ENCODE results near the gene CEP43. TPM values are rescaled to one million over a fixed set of nuclear protein-coding genes. Genes with fewer than 3 reads are reported as not detected.

The CEP43 gene
- polyA plus RNA-seq, 1 donor from 2014 or later: 78.2 TPM

- Histone ChIP-seq H3K79me2 (replicated peaks; ENCODE audit: insufficient read depth, low read length) (peaks cover 43% of the 10 kb centered on the region), H3K27ac (ENCODE audit: low read length) (no peak overlapping the region), H3K9me2 (ENCODE audit: insufficient read depth, low read length) (no peaks in the 10 kb centered on the region), H3K9ac (ENCODE audit: low read length) (peak overlapping the region; percentile 29), H3F3A (ENCODE audit: insufficient read depth, low read length, poor library complexity, severe bottlenecking) (no peaks in the 10 kb centered on the region), H2AFZ (ENCODE audit: low read depth, low read length) (no peak overlapping the region), H3K9me3 (ENCODE audit: low read length) (peaks cover 3% of the 10 kb centered on the region), H4K20me1 (ENCODE audit: insufficient read depth) (no peaks in the 10 kb centered on the region), H3K4me2 (ENCODE audit: low read length) (peak overlapping the region; percentile 19), H3K36me3 (ENCODE audit: insufficient read depth, low read length) (no peaks in the 10 kb centered on the region), H3K4me3 (ENCODE audit: low read length) (peak overlapping the region; percentile 99), H3K27me3 (ENCODE audit: insufficient read depth, low read depth, low read length) (no peaks in the 10 kb centered on the region)
- no peak for TF ChIP-seq TAF1 (IDR thresholded peaks at IDR 0.05; ENCODE audit: low read depth)
- TF ChIP-seq, protein P1, sequence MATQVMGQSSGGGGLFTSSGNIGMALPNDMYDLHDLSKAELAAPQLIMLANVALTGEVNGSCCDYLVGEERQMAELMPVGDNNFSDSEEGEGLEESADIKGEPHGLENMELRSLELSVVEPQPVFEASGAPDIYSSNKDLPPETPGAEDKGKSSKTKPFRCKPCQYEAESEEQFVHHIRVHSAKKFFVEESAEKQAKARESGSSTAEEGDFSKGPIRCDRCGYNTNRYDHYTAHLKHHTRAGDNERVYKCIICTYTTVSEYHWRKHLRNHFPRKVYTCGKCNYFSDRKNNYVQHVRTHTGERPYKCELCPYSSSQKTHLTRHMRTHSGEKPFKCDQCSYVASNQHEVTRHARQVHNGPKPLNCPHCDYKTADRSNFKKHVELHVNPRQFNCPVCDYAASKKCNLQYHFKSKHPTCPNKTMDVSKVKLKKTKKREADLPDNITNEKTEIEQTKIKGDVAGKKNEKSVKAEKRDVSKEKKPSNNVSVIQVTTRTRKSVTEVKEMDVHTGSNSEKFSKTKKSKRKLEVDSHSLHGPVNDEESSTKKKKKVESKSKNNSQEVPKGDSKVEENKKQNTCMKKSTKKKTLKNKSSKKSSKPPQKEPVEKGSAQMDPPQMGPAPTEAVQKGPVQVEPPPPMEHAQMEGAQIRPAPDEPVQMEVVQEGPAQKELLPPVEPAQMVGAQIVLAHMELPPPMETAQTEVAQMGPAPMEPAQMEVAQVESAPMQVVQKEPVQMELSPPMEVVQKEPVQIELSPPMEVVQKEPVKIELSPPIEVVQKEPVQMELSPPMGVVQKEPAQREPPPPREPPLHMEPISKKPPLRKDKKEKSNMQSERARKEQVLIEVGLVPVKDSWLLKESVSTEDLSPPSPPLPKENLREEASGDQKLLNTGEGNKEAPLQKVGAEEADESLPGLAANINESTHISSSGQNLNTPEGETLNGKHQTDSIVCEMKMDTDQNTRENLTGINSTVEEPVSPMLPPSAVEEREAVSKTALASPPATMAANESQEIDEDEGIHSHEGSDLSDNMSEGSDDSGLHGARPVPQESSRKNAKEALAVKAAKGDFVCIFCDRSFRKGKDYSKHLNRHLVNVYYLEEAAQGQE (IDR thresholded peaks at IDR 0.05; ENCODE audit: borderline replicate concordance): no peak
- no peak for TF ChIP-seq SMC3 (conservative IDR thresholded peaks at IDR 0.05; ENCODE audit: poor library complexity)
- no peak for TF ChIP-seq MXI1 (conservative IDR thresholded peaks at IDR 0.05; ENCODE audit: poor library complexity, severe bottlenecking)
- no peak for TF ChIP-seq POLR2AphosphoS5 (IDR thresholded peaks at IDR 0.05)
- no peak for TF ChIP-seq CTCF (IDR thresholded peaks at IDR 0.05; ENCODE audit: poor library complexity, severe bottlenecking)
- no peak for TF ChIP-seq RAD21 (conservative IDR thresholded peaks at IDR 0.05)
- no peak for TF ChIP-seq EP300 (conservative IDR thresholded peaks at IDR 0.05; ENCODE audit: poor library complexity, severe bottlenecking)
- TF ChIP-seq EZH2 (IDR thresholded peaks at IDR 0.05; ENCODE audit: borderline replicate concordance, insufficient read depth, low read length, poor library complexity, severe bottlenecking): no peak
Measured at GRCh38 chr6:166997768-166998255, 1.4 kb upstream of the CEP43 start.

GRCh38 chr6:166998256-166999144 is 697 bp upstream of the CEP43 start:
- Histone ChIP-seq H3K36me3 (ENCODE audit: insufficient read depth, low read length) (no peaks in the 10 kb centered on the region), H3K27ac (ENCODE audit: low read length) (no peak overlapping the region), H3K79me2 (replicated peaks; ENCODE audit: insufficient read depth, low read length) (peaks cover 47% of the 10 kb centered on the region), H3K4me2 (ENCODE audit: low read length) (peak overlapping the region; percentile 70), H3K4me3 (ENCODE audit: low read length) (peak overlapping the region; percentile 99), H3K9me2 (ENCODE audit: insufficient read depth, low read length) (no peaks in the 10 kb centered on the region), H3K9ac (ENCODE audit: low read length) (peak overlapping the region; percentile 78), H4K20me1 (ENCODE audit: insufficient read depth) (no peaks in the 10 kb centered on the region), H3K9me3 (ENCODE audit: low read length) (peaks cover 3% of the 10 kb centered on the region), H2AFZ (ENCODE audit: low read depth, low read length) (no peak overlapping the region), H3F3A (ENCODE audit: insufficient read depth, low read length, poor library complexity, severe bottlenecking) (no peaks in the 10 kb centered on the region), H3K27me3 (ENCODE audit: insufficient read depth, low read depth, low read length) (no peaks in the 10 kb centered on the region)
- TF ChIP-seq, protein P1 (IDR thresholded peaks at IDR 0.05; ENCODE audit: borderline replicate concordance): no peak
- peak; percentile 99 for TF ChIP-seq MXI1 (conservative IDR thresholded peaks at IDR 0.05; ENCODE audit: poor library complexity, severe bottlenecking)
- peak; percentile 1 for TF ChIP-seq POLR2AphosphoS5 (IDR thresholded peaks at IDR 0.05)

All from neural cell (in vitro differentiated cells).